ENCODE results near the gene RBCK1.
"Not testable (repeated sequence)": the region's sequence is repeated elsewhere in the genome, so short reads cannot be mapped to it uniquely, and the experiment has no call there.

RBCK1 gene

GRCh38 chr20:476561-477249 lies 68.6 kb downstream of the RBCK1 start:
- not testable (repeated sequence) for H3K4me3 ChIP-seq (ENCODE audit: low read length); H3K4me1 ChIP-seq (ENCODE audit: control insufficient read depth, insufficient read depth, low read length); H3K9me3 ChIP-seq (ENCODE audit: control insufficient read depth, insufficient read depth, low read length); H3K36me3 ChIP-seq (ENCODE audit: control insufficient read depth, insufficient read depth, low read length); H3K27ac ChIP-seq (ENCODE audit: low read length); DNase-seq (ENCODE audit: low read depth, low spot score); H3K27me3 ChIP-seq (ENCODE audit: control insufficient read depth, insufficient read depth, low read length)
- WGBS (ENCODE audit: insufficient coverage, insufficient read length) = no CpG with 5 or more reads among the region's 6 CpGs

DNA sequence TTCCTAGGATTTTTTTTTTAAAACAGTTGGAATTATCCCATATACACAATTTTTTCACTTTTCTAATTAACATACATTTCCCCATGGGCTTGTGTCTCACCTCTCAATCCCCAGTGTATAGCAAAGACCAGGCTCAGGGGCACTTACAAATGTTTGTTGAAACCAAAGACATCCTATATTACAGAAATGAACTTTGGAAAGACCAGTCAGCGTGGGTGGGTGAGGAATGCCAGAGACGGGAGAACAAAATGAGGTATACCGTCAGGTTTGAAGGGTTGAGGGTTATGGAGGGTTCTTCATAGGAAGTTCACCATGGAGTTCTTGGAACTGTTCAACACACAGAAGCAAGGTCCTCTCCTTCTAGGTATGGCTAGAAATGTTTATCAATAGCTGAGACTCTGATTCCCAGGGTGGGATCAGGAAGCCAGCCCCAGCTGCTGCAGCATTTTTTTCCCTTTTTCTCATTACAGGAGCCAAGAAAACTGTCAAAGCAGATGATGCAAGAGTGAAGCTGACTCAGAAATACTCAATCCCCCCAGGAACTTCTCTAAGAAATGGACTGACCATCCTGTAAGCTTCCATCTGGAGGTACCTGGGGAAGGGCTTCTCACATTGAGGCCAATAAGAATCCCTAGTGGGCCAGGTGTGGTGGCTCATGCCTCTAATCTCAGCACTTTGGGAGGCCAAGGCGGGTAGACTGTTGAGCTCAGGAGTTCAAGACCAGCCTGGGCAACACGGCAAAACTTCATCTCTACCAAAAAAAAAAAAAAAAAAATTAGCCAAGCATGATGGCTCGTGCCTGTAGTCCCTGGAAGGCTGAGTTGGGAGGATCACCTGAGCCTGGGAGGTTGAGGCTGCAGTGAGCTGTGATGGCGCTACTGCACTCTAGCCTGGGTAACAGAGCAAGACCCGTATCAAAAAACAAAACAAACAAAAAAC lies 70.2 kb downstream of the RBCK1 start:
- peaks cover 12% of the 10 kb centered on the region; the same call in 1 of the 2 replicates for H3K36me3 ChIP-seq (ENCODE audit: control insufficient read depth, insufficient read depth, low read length)
- no peak overlapping the region for H3K4me3 ChIP-seq (ENCODE audit: low read length)
- no peak for DNase-seq (ENCODE audit: low read depth, low spot score)
- no peaks in the 10 kb centered on the region for H3K9me3 ChIP-seq (ENCODE audit: control insufficient read depth, insufficient read depth, low read length)
- no peak overlapping the region for H3K27ac ChIP-seq (ENCODE audit: low read length)
- no peaks in the 10 kb centered on the region for H3K27me3 ChIP-seq (ENCODE audit: control insufficient read depth, insufficient read depth, low read length)
- no peaks in the 10 kb centered on the region; the same call in 1 of the 2 replicates for H3K4me1 ChIP-seq (ENCODE audit: control insufficient read depth, insufficient read depth, low read length)
- no CpG with 5 or more reads among the region's 8 CpGs for WGBS (ENCODE audit: insufficient coverage, insufficient read length)

GRCh38 chr20:478949-479429 lies 70.9 kb downstream of the RBCK1 start:
- H3K36me3 ChIP-seq (ENCODE audit: control insufficient read depth, insufficient read depth, low read length) = peaks cover 15% of the 10 kb centered on the region; the same call in 1 of the 2 replicates
- no peak overlapping the region for H3K4me3 ChIP-seq (ENCODE audit: low read length)
- no CpG with 5 or more reads among the region's 3 CpGs for WGBS (ENCODE audit: insufficient coverage, insufficient read length)
- no peak overlapping the region for H3K27ac ChIP-seq (ENCODE audit: low read length)
- no peak for DNase-seq (ENCODE audit: low read depth, low spot score)
- H3K27me3 ChIP-seq (ENCODE audit: control insufficient read depth, insufficient read depth, low read length) = no peaks in the 10 kb centered on the region
- no peaks in the 10 kb centered on the region; the same call in 1 of the 2 replicates for H3K4me1 ChIP-seq (ENCODE audit: control insufficient read depth, insufficient read depth, low read length)
- H3K9me3 ChIP-seq (ENCODE audit: control insufficient read depth, insufficient read depth, low read length) = no peaks in the 10 kb centered on the region

DNA sequence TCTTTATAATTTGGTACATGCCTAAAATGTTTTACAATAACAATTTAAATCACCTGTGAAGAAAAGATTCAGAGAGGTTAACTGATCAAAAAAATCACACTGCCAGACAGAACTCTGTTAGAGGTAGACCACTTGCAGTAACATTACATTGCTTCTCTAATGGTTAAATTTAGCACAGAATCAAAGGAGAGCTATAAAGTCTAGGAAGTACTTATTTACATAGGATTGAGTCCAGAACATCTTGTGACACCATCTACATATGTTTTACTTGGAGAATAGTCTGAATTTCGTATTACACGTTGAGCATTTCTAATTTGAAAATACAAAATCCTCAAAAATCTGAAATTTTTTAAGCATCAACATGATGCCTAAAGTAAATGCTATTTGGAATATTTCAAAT lies 71.4 kb downstream of the RBCK1 start:
- H3K27ac ChIP-seq (ENCODE audit: low read length) = no peak overlapping the region
- no peaks in the 10 kb centered on the region for H3K9me3 ChIP-seq (ENCODE audit: control insufficient read depth, insufficient read depth, low read length)
- no peak for DNase-seq (ENCODE audit: low read depth, low spot score)
- WGBS (ENCODE audit: insufficient coverage, insufficient read length) = no CpG with 5 or more reads among the region's 2 CpGs
- no peak overlapping the region for H3K4me3 ChIP-seq (ENCODE audit: low read length)
- no peaks in the 10 kb centered on the region for H3K27me3 ChIP-seq (ENCODE audit: control insufficient read depth, insufficient read depth, low read length)
- H3K36me3 ChIP-seq (ENCODE audit: control insufficient read depth, insufficient read depth, low read length) = peaks cover 15% of the 10 kb centered on the region; the same call in 1 of the 2 replicates
- H3K4me1 ChIP-seq (ENCODE audit: control insufficient read depth, insufficient read depth, low read length) = no peaks in the 10 kb centered on the region; the same call in 1 of the 2 replicates

DNA sequence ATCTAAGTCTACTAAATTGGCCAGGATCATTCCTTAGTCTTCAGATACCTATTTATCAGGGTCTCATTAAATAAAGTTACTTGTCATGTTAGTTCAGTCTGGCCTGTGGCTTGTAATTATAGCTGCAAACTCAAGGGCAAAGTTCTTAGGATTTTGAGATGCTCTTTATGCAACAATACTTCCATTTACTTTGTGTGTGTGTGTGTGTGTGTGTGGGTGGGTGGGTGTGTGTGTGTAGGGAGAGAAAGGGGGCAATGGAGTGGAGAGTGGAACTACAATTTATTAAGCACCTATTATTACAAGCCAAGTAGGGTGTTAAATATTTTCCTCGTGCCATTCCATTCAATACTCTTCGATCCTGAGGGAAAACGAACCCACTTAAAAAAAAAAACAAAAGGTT lies 71.9 kb downstream of the RBCK1 start:
- Histone ChIP-seq H3K36me3 (ENCODE audit: control insufficient read depth, insufficient read depth, low read length) (peaks cover 15% of the 10 kb centered on the region; the same call in 1 of the 2 replicates), H3K27me3 (ENCODE audit: control insufficient read depth, insufficient read depth, low read length) (no peaks in the 10 kb centered on the region), H3K27ac (ENCODE audit: low read length) (no peak overlapping the region), H3K4me3 (ENCODE audit: low read length) (no peak overlapping the region), H3K9me3 (ENCODE audit: control insufficient read depth, insufficient read depth, low read length) (no peaks in the 10 kb centered on the region), H3K4me1 (ENCODE audit: control insufficient read depth, insufficient read depth, low read length) (no peaks in the 10 kb centered on the region; the same call in 1 of the 2 replicates)
- no CpG with 5 or more reads among the region's 3 CpGs for WGBS (ENCODE audit: insufficient coverage, insufficient read length)
- no peak for DNase-seq (ENCODE audit: low read depth, low spot score)

GRCh38 chr20:481167-481566 lies 73.1 kb downstream of the RBCK1 start:
- Histone ChIP-seq H3K27ac (ENCODE audit: low read length) (no peak overlapping the region), H3K9me3 (ENCODE audit: control insufficient read depth, insufficient read depth, low read length) (no peaks in the 10 kb centered on the region), H3K27me3 (ENCODE audit: control insufficient read depth, insufficient read depth, low read length) (no peaks in the 10 kb centered on the region), H3K4me1 (ENCODE audit: control insufficient read depth, insufficient read depth, low read length) (no peaks in the 10 kb centered on the region; the same call in 1 of the 2 replicates), H3K36me3 (ENCODE audit: control insufficient read depth, insufficient read depth, low read length) (peaks cover 18% of the 10 kb centered on the region; the same call in 1 of the 2 replicates), H3K4me3 (ENCODE audit: low read length) (no peak overlapping the region)
- WGBS (ENCODE audit: insufficient coverage, insufficient read length) = no CpG with 5 or more reads among the region's 1 CpG
- no peak for DNase-seq (ENCODE audit: low read depth, low spot score)

Measured in iPS DF 6.9 (cell line).